SK-MEL-5 (cell line): ENCODE data around the gene GUCY1B1. TPM values are rescaled to one million over a fixed set of nuclear protein-coding genes. Genes with fewer than 3 reads are reported as not detected.

ENCODE experiments used
- DNase-seq: peaks from one replicate; pipeline ENCODE4 v3.0.0-alpha.2; 2016; ENCODE audit warnings: low read depth, low spot score
- in situ Hi-C: cut with HindIII; loops from 2 replicates; pipeline ENCODE4 v1.10.0; 2016; ENCODE audit warnings: low sequenced_read_pairs, high pct_unique_total_duplicates, low pct_unique_long_range_greater_than_20kb
- polyA plus RNA-seq, 2 experiments: library from polyadenylated mRNA; depleted of rRNA; stranded (reverse); fragments of >200 nt; gene quantifications; 2 replicates each; pipeline ENCODE4 v1.2.3, GENCODE V29; 2015
- total RNA-seq: library from RNA; depleted of rRNA; stranded (reverse); fragments of >200 nt; shearing (Covaris generic); gene quantifications from 2 replicates; pipeline ENCODE4 v1.2.3, GENCODE V29; 2014; rRNA removed

Gene GUCY1B1
- total RNA-seq: 0.18 and 0.69 TPM in 2 replicates
- polyA plus RNA-seq (2015; cell fraction: cytosol; rRNA removed): 0.75 and 0.81 TPM in 2 replicates
- polyA plus RNA-seq (2015; cell fraction: nucleus; rRNA removed): 0.18 and 0.37 TPM in 2 replicates

GRCh38 chr4:155758481-155759371 is at the start of gene GUCY1B1:
Gene GUCY1B1, plus strand, starts transcription at chr4:155759021. Its CDS starts 120 bp downstream, at chr4:155759141.
- DNase-seq: peak; percentile 41
- in situ Hi-C loops: no loop called here

GRCh38 chr4:155709918-155710317 is 48.9 kb upstream of the GUCY1B1 start:
- in situ Hi-C loops: no loop called here
- DNase-seq: no peak

GRCh38 chr4:155711556-155711955 is 47.3 kb upstream of the GUCY1B1 start:
- in situ Hi-C loops: no loop called here
- DNase-seq: no peak

- no peak for DNase-seq
- in situ Hi-C loops: no loop called here
These were observed 46.0 kb upstream of the GUCY1B1 start for GRCh38 chr4:155712846-155713245.

- no peak for DNase-seq
- in situ Hi-C loops: no loop called here
These were observed 44.9 kb upstream of the GUCY1B1 start for GRCh38 chr4:155713911-155714310.

- DNase-seq: no peak
- in situ Hi-C loops: no loop called here
These were observed 36.5 kb upstream of the GUCY1B1 start for GRCh38 chr4:155722336-155722735.

- peak; percentile 31 for DNase-seq
- in situ Hi-C loops: no loop called here
These were observed 35.9 kb upstream of the GUCY1B1 start for GRCh38 chr4:155722816-155723499.

- DNase-seq: no peak
- in situ Hi-C loops: no loop called here
These were observed 34.1 kb upstream of the GUCY1B1 start for GRCh38 chr4:155724731-155725130.

GRCh38 chr4:155734065-155734464 is 24.8 kb upstream of the GUCY1B1 start:
- no peak for DNase-seq
- in situ Hi-C loops: no loop called here

- in situ Hi-C loops: no loop called here
- DNase-seq: no peak
These were observed 23.9 kb upstream of the GUCY1B1 start for GRCh38 chr4:155734951-155735350.

- in situ Hi-C loops: no loop called here
- DNase-seq: no peak
These were observed 23.3 kb upstream of the GUCY1B1 start for GRCh38 chr4:155735496-155735895.

- in situ Hi-C loops: no loop called here
- no peak for DNase-seq
These were observed 20.3 kb upstream of the GUCY1B1 start for GRCh38 chr4:155738548-155738947.

- in situ Hi-C loops: no loop called here
These were observed 17.3 kb upstream of the GUCY1B1 start for GRCh38 chr4:155741546-155741945.

GRCh38 chr4:155742310-155743015 is 16.4 kb upstream of the GUCY1B1 start:
- in situ Hi-C loops: no loop called here

More at GRCh38 chr4:155741546-155741945, 17.3 kb upstream of the GUCY1B1 start:
- no peak for DNase-seq

GRCh38 chr4:155745984-155746383 is 12.8 kb upstream of the GUCY1B1 start:
- in situ Hi-C loops: no loop called here

More at GRCh38 chr4:155742310-155743015, 16.4 kb upstream of the GUCY1B1 start:
- peak; percentile 19 for DNase-seq

GRCh38 chr4:155748039-155748438 is 10.8 kb upstream of the GUCY1B1 start:
- DNase-seq: no peak
- in situ Hi-C loops: no loop called here

More at GRCh38 chr4:155745984-155746383, 12.8 kb upstream of the GUCY1B1 start:
- no peak for DNase-seq

- DNase-seq: no peak
- in situ Hi-C loops: no loop called here
These were observed 9.8 kb upstream of the GUCY1B1 start for GRCh38 chr4:155749041-155749440.

GRCh38 chr4:155751569-155751968 is 7.3 kb upstream of the GUCY1B1 start:
- in situ Hi-C loops: no loop called here
- no peak for DNase-seq
